ENCODE results near the gene PCSK4. TPM values are rescaled to one million over a fixed set of nuclear protein-coding genes. Genes with fewer than 3 reads are reported as not detected.

PCSK4 gene
- total and polyA plus RNA-seq, 2 of the 13 experiments (the other 11 are each of a cell fraction or from before 2014, with no cell fraction given), result 2.0 to 2.7 TPM

- no peak for TF ChIP-seq ZNF33A (CRISPR knock-in tag; IDR thresholded peaks at IDR 0.05; ENCODE audit: borderline replicate concordance)
- no peak for TF ChIP-seq ZNF180 (CRISPR knock-in tag; IDR thresholded peaks at IDR 0.05; ENCODE audit: borderline replicate concordance, low read depth)
- TF ChIP-seq ZSCAN21 (CRISPR knock-in tag; IDR thresholded peaks at IDR 0.05; ENCODE audit: borderline replicate concordance), result 0 out of 2 replicates have a peak, but pooled peaks have one; percentile 20
- TF ChIP-seq STAG1 (CRISPR knock-in tag; IDR thresholded peaks at IDR 0.05), result peak; percentile 43
- TF ChIP-seq AGO1 (IDR thresholded peaks at IDR 0.05; ENCODE audit: low read depth, low read length, poor library complexity, severe bottlenecking), result peak; percentile 4
Measured at GRCh38 chr19:1471515-1472160, 18.5 kb downstream of the PCSK4 start (continued).

DNA sequence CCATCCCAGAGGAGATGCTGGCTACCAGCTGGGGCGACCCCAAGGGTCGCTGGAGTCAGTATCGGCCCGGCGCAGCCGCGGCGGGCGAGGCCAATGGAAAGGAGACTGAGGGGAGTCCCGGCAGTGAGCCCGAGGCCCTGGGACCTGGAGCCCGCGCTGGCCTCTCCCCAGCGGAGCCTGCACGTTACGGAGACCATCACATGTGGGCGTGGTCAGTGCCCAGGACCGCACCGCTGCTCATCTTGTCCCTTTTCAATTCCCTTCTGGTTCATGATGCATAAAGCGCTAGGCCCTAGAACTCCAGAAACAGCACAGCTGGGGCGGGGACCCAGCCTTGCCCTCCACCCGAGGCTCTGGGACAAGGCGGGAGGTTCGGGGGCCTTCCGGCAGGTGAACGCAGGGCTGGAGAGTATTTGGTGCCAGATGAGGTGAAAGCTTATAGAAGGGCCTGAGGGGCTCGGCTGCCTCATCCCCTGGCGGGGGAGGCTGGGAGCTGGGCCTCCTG is 19.1 kb downstream of the PCSK4 start:
- FAIRE-seq, result no peak
- intact Hi-C loops (cut with micrococcal nuclease; ENCODE audit: unreplicated experiment), result no loop called here
- BruUV-seq (replicated peaks), result no TSS peak
- TF ChIP-seq ZNF136 (CRISPR knock-in tag; IDR thresholded peaks at IDR 0.05; ENCODE audit: low read depth) (no peak), CC2D1A (CRISPR knock-in tag; IDR thresholded peaks at IDR 0.05) (no peak), RBM39 (IDR thresholded peaks at IDR 0.05; ENCODE audit: low read depth, low read length, poor library complexity, severe bottlenecking) (peak; percentile 24), ZNF790 (CRISPR knock-in tag; IDR thresholded peaks at IDR 0.05; ENCODE audit: borderline replicate concordance) (no peak), RARG (CRISPR knock-in tag; IDR thresholded peaks at IDR 0.05; ENCODE audit: low read depth) (no peak), ZNF331 (CRISPR knock-in tag; IDR thresholded peaks at IDR 0.05) (no peak), SYNCRIP (IDR thresholded peaks at IDR 0.05; ENCODE audit: insufficient read depth, low read depth, low read length) (no peak), MEIS1 (CRISPR knock-in tag; IDR thresholded peaks at IDR 0.05; ENCODE audit: borderline replicate concordance) (0 out of 2 replicates have a peak, but pooled peaks have one; percentile 64), HNRNPUL1 (IDR thresholded peaks at IDR 0.05; ENCODE audit: low read depth, low read length) (no peak), CHD2 (IDR thresholded peaks at IDR 0.05; ENCODE audit: low read depth, low read length) (no peak), SIX4 (CRISPR knock-in tag; IDR thresholded peaks at IDR 0.05) (no peak)
- TF ChIP-seq, protein P1, sequence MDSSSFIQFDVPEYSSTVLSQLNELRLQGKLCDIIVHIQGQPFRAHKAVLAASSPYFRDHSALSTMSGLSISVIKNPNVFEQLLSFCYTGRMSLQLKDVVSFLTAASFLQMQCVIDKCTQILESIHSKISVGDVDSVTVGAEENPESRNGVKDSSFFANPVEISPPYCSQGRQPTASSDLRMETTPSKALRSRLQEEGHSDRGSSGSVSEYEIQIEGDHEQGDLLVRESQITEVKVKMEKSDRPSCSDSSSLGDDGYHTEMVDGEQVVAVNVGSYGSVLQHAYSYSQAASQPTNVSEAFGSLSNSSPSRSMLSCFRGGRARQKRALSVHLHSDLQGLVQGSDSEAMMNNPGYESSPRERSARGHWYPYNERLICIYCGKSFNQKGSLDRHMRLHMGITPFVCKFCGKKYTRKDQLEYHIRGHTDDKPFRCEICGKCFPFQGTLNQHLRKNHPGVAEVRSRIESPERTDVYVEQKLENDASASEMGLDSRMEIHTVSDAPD (CRISPR knock-in tag; IDR thresholded peaks at IDR 0.05), result no peak
- TF ChIP-seq, protein P2, sequence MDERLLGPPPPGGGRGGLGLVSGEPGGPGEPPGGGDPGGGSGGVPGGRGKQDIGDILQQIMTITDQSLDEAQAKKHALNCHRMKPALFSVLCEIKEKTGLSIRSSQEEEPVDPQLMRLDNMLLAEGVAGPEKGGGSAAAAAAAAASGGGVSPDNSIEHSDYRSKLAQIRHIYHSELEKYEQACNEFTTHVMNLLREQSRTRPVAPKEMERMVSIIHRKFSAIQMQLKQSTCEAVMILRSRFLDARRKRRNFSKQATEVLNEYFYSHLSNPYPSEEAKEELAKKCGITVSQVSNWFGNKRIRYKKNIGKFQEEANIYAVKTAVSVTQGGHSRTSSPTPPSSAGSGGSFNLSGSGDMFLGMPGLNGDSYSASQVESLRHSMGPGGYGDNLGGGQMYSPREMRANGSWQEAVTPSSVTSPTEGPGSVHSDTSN (CRISPR knock-in tag; IDR thresholded peaks at IDR 0.05), result no peak
- TF ChIP-seq, protein P3, sequence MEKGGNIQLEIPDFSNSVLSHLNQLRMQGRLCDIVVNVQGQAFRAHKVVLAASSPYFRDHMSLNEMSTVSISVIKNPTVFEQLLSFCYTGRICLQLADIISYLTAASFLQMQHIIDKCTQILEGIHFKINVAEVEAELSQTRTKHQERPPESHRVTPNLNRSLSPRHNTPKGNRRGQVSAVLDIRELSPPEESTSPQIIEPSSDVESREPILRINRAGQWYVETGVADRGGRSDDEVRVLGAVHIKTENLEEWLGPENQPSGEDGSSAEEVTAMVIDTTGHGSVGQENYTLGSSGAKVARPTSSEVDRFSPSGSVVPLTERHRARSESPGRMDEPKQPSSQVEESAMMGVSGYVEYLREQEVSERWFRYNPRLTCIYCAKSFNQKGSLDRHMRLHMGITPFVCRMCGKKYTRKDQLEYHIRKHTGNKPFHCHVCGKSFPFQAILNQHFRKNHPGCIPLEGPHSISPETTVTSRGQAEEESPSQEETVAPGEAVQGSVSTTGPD (CRISPR knock-in tag; IDR thresholded peaks at IDR 0.05), result no peak

More for the DNA sequence above, 19.1 kb downstream of the PCSK4 start:
- DNase-seq (ENCODE audit: low spot score) (no peak), ATAC-seq (peak; percentile 43)
- WGBS (ENCODE audit: low lambda C conversion rate), result 17% methylated on average over 6 of the region's 28 CpGs
- Histone ChIP-seq H3K4me3 (replicated peaks in 1 of 3; ENCODE audit: insufficient read depth in 1 of 3, low read depth in 2 of 3, low read length in 3 of 3) (peak overlapping the region; percentile 41 to 69 (median 54); a peak in 5 of 6 replicates), H3K4me1 (ENCODE audit: insufficient read depth, low read length) (peaks cover 25% of the 10 kb centered on the region), H3K36me3 (replicated peaks in 1 of 2; ENCODE audit: control insufficient read depth in 1 of 2, insufficient read depth in 2 of 2, low read length in 2 of 2) (peaks cover 0 to under 1% of the 10 kb centered on the region in 2 experiments; a peak in 1 of 5 replicates), H2AFZ (ENCODE audit: low read length) (no peak overlapping the region), H4K20me1 (ENCODE audit: insufficient read depth, low read length) (peaks cover 12% of the 10 kb centered on the region), H3K9me3 (ENCODE audit: low read length) (no peaks in the 10 kb centered on the region), H3K9ac (ENCODE audit: insufficient read depth, low read depth, low read length) (peak overlapping the region; percentile 42; the same call in 1 of the 2 replicates), H3K27ac (ENCODE audit: extremely low read length, insufficient read depth, low read length) (no peak overlapping the region), H3K79me2 (ENCODE audit: insufficient read depth, low read length) (no peaks in the 10 kb centered on the region), H3K4me2 (ENCODE audit: low read depth, low read length) (peak overlapping the region; percentile 76), H3K27me3 (ENCODE audit: control insufficient read depth in 1 of 2, insufficient read depth in 2 of 2, low read length in 2 of 2) (no peaks in the 10 kb centered on the region)
- in situ Hi-C loops (cut with HindIII; ENCODE audit: extremely low pct_ligation_motif_present, low pct_unique_long_range_greater_than_20kb), result no loop called here
- CTCF ChIA-PET (ENCODE audit: low intra/inter-chr PET ratio, low total read pairs), result no interaction called here
- POLR2A ChIA-PET, result interaction anchor here (0.9 to 3.6 kb wide), 4 partner anchors 15 to 31 kb away, joined by 3 to 19 read pairs (median 4); partner anchors contain the start of genes PCSK4 and REEP6

Measured in HepG2 (cell line).